Stromal cell of bone marrow (primary cell): ENCODE results near the gene SPON2.

Experiments
- DNase-seq: peaks from one replicate; pipeline ENCODE4 v3.0.0-alpha.2; 2012; ENCODE audit warnings: low read depth

SPON2 gene

DNA sequence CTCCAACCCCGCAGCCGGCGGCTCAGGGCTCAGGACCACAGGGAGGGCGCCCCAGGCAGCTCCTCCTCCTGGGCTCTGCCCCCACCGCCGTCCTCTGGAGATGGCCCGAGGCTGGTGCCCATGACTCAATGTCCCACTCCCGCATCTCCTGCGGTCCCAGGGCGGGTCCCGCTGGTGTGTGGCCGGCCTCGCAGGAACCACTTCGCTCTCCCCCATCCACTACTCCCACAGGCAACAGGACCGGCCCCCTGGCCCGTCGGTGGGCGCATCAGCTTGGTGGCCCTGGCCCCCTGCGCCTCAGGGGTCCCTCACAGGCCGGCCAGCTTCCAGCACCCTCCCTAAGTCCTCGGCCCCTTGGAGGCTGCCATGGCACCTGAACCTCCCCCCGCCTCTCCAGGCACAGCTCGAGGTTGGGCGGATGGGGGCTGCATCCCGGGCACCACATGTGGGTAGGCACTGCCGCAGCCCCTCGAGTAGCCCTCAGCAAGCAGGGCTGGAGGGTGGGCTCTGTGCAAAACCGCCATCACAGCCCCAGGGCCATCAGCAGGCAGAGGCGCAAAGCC is 22.8 kb upstream of the SPON2 start:
- no peak for DNase-seq

DNA sequence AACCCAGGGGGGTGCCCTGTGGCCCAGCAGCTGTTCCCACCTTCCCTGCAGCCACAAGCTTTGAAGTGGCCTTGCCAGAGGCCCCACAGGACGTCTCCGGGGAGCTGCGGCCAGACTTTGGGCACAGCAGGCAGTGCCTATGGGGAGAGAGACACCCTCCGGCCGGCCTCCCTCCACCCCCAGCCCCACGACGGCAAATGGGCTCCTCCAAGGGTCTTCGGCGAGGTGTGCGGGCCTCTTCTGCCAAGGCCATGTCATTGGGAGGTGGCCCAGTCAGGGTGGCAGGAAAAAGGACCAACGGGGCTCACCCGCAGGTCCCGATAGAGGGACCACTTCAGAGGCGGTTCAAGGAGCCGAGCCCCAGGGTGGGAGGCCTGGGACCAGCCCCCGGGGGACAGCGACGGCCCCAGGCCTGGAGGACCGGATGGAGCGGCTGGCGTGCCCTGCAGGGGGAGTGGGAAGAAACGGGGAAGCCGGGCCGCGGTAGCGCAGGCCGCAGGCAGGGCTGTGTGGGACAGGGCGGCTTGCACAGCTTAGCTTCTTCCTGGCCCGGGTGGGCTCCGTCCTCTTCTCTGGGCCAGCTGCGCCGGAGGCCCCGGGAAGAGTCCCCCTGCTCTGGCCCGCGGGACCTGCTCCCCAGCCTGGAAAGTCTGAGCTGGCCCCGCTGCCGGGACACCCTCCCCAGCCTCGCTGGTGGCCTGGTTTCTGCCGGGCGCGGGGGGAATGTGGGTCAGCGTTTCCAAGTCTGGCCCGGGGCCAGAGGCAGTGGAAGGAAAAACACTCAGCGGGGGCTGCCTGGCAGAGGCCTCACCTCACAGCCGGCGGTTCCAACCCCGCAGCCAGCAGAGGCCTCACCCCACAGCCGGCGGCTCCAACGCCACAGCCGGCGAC is 21.9 kb upstream of the SPON2 start:
- no peak for DNase-seq

DNA sequence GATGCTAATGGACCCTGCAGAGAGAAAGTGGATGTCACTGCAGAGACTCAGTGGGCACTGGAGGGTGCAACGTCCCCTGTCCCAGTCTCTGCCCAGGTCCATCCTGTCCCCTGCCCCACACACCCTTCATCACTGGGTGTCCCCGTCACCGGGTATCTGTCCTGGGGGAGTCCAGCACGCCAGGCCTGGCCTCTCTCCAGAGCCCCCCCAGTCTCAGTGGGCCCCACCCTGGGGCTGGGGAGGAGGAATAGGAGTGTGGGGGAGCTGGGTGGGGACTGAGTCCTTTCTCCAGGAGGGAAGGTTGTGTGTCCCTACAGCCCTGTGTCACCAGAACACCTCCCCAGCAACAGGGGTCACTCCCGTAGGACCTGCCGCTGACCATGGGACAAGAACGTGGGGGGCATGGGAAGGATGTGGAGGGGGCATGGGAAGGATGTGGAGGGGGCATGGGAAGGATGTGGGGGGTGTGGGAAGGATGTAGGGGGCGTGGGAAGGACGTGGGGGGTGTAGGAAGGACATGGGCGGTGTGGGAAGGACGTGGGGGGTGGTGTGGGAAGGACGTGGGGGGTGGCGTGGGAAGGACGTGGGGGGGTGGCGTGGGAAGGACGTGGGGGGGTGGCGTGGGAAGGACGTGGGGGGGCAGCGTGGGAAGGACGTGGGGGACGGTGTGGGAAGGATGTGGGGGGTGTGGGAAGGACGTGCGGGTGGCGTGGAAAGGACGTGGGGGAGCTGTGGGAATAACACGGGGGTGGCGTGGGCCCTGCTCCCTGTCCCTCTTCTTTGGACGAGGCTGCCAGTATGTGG is 21.0 kb upstream of the SPON2 start:
- DNase-seq, result no peak

DNA sequence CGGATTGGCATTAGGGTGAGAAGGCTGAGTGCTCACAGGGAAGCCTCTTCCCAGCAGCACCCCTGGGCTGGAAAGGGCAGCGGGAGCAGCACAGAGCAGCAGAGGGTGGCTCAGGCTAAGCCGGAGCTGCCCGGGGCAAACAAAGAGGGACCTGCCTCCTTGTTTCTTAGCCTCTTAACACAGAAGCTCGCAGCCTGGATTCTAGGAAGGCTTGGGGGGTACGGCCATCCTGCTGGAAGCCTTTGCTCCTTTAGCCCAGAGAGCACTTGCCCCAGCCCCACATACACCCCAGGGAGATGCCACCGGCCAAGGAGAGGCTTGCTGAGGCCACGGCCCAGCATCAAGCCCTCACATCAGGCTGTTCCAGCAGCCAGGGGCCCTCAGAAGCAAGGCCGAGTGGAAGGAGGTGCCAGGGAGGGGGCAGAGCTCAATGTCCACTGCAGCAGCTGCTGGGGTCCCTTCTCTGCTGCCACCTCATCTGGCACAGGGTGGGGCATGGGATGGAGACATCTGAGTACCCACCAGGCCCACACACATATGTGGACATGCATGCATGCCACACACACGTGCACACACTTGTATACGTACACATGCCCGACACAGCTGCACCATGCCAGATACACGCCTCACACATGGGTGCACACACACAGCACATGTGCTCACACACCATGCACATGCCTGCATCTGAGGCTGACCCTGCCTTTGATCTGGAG is 20.3 kb upstream of the SPON2 start:
- DNase-seq, result no peak

DNA sequence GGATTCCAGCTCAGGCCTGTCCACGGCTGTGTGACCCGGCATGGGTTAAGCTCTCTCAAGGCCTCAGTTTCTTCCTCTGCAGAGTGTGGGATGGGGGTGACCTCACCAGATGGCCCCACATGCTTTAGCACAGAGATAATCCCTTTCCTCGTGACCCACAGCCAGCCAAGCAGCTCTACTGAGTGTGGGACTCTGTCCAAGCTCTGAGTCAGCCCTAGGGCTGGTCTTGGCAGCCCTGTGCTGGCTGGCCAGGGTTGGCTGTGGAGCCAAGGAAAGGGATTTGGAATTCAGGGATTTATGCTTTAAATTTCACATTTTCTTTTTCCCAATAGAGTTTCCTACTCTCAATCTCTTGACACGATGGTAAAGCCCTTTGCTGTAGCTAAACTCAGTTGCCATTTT is 19.7 kb upstream of the SPON2 start:
- peak; percentile 97 for DNase-seq

DNA sequence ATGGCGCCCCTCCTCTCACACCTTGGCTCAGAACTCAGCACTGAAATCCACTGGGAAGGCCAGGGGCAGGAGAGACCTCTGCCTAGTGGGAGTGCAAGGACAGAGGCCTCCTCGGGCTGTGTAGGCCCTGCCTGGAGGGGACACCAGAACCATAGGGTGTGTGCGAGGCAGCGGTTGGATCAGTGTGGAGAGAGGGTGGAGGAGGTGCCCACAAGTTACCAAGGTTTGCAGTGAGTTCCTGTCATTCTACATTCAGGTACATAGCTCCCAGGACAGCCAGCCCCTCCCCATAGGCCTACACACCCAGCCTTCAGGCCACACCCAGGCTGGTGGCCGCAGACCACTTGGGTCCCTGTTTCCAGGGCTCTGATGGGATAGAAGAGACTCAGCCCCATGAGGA is 19.2 kb upstream of the SPON2 start:
- DNase-seq, result no peak

DNA sequence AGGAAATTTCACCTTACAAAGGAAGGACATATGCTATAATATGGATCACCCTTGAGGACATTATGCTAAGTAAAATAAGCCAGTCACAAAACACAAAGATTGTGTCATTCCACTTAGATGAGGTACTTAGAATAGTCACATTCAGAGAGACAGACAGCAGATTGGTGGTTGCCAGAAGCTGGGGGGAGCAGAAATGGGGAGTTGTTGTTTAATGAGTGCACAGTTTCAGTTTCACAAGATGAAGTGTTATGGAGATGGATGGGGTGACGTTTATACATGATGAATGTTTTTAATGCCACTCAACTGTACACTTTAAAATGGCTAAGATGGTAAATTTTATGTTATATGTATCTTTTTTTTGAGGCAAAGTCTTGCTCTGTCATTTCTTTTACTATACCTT is 14.8 kb upstream of the SPON2 start:
- DNase-seq, result no peak

DNA sequence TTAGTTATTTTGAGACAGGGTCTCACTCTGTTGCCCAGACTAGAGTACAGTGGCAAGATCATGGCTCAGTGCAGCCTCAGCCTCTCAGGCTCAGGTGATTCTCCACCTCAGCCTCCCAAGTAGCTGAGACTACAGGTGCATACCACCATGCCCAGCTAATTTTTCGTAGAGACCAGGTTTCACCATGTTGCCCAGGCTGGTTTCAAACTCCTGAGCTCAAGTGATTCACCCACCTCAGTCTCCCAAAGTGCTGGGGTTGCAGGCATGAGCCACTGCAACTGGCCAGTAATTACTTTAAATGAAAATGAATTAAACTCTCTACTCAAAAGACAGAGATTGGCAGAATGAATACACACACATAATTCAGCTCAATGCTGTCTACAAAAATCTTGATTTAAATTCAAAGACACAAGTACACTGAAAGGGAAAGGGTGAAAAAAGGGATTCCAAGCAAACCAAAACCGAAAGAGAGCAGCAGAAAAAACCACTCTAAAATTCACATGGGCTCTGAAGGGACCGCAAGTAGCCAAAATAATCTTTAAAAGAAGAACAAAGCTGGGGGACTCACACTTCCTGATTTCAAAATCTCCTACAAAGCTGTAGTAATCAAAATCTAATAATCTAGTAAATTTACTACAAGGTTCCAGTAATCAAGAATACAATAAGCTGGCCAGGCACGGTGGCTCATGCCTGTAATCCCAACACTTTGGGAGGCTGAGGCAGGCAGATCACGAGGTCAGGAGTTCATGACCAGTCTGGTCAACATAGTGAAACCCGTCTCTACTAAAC is 11.8 kb upstream of the SPON2 start:
- DNase-seq, result no peak

DNA sequence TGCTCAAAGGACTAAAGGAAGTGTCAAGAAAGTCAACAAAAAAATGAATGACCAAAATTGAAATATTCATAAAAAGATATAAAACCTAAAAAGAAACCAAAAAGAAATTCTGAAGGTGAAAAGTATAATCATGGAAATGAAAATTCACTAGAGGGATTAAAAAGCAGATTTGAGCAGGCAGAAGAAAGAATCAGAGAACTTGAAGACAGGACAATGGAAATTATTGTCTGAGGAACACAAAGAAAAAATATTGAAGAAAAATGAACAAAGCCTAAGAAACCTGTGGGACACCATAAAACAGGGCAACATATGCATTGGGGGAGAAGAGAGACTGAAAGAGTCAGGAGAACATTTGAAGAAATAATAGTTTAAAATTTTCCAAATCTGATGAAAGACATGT is 9.9 kb upstream of the SPON2 start:
- no peak for DNase-seq

DNA sequence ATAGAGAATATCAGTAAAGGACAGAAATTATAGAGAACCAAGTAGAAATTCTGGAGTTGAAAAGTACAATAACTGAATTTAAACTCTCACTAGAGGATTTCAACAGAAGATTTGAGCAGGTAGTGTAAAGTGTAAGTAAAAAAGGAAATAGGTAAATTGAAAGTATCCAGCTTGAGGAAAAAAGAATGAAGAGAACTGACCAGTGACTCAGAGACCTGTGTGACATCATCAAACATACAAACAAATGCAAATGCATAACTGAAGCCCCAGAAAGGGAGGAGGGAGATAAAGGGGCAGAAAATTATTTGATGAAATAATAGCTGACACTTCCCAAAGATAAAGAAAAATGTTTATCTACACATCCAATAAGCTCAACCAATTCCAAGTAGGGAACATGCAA is 8.3 kb upstream of the SPON2 start:
- DNase-seq, result no peak

DNA sequence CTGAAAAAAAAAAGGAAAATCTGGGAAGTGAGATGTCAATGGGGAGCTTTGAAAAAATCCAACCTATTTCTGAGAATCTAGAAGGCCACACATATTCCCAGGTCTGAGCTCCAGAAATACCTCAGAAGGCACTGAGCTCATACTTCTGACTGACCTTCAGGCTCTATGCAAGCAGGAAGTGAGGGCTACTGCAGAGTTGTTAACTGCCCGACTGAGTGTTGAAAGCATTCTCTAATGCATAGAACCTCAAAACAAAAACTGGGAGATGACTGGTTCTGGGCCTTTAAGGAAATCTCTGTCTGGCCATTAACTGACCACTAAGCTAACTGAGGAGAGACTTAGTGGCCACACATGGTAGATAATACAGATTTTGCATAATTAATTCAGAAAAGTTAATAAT is 7.6 kb upstream of the SPON2 start:
- DNase-seq, result no peak

DNA sequence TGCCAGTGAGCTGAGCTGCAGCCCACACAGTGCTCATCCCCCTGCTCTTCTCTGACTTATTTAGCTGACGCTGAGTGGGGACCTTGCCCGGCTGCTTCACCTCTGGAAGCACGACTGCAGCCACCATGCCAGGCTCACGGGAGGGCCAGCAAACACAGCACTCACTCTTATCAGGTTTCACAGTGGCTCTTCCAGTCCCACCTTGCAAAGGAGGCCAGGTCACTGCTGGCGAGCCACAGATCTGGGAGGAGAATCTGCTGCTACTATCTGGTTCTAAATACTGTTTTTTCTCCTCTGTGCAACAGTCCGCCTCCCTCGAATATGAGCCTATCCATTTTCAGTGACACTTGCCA is 6.7 kb upstream of the SPON2 start:
- DNase-seq, result no peak

DNA sequence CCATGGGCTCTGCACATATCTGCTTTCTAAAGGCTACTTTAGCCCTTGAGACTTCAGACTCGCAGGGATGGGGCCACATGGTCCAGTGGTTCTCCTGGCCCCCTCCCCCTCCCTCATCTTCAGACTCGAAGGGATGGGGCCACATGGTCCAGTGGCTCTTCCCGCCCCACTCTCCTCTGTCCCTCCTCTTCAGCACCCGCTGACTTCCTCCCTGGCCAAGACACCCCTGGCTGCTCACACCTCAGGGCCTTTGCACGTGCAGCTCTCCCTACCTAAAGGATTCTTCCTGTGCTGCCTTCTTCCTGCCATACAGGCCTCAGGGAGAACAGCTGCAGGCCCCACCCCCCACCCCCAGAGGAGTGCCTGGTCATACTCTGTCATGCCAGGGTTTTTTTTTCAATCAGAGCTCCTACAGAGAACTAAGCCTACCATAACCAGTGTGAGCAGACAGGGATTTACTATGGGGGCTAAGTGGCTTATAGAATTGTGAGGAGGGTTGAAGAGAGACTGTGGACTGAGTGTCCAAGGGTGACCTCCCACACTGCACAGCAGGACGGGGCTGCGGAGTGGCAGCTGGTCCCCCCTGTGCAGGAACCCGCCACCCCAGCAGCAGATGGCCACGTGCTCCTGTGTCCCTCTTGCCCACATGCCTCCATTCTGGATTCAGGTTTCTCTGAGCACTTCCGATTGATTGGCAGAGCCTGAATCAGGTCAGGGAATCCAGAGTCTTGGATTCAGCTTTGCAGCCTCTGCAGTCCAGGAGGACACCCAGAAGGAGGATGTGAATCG is 6.1 kb upstream of the SPON2 start:
- DNase-seq, result no peak

DNA sequence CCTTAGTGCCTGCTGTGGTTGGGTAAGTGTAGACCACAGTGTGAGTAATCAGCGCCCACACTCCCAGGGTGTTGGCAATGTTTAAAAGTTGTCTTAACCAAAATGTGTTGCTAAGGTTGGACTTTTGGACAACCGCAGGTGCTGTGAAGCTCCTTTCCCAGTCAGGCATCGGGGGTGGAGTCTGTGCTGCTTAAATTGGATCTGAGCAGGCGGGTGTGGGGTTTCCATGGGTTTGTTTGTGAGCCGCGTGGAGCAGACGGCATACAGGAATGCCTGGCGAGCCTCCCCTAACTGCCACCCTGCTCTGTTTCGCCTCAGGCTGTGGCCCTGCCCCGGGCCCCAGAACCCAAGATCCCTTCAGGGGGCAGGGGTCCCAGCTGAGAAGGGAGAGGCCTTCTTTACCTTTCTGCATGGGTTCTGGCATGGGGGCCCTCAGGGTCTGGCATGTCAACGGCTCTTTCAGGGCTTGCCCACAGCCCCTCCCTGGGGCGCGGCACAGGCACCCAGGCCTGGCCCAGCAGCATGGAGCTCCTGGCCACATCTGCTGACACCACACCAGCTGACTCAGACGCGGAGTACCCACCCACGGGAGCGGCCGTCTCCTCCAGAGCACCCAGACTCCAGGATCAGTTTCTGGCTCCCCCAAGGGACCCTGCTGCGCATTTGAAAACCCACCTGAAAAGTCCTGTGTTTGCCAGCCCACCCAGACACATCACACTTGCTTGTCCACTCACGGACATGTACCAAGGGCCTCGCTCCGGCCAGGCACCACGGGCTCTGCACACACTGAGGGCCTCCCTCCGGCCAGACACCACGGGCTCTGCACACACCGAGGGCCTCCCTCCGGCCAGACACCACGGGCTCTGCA is 5.1 kb upstream of the SPON2 start:
- no peak for DNase-seq

DNA sequence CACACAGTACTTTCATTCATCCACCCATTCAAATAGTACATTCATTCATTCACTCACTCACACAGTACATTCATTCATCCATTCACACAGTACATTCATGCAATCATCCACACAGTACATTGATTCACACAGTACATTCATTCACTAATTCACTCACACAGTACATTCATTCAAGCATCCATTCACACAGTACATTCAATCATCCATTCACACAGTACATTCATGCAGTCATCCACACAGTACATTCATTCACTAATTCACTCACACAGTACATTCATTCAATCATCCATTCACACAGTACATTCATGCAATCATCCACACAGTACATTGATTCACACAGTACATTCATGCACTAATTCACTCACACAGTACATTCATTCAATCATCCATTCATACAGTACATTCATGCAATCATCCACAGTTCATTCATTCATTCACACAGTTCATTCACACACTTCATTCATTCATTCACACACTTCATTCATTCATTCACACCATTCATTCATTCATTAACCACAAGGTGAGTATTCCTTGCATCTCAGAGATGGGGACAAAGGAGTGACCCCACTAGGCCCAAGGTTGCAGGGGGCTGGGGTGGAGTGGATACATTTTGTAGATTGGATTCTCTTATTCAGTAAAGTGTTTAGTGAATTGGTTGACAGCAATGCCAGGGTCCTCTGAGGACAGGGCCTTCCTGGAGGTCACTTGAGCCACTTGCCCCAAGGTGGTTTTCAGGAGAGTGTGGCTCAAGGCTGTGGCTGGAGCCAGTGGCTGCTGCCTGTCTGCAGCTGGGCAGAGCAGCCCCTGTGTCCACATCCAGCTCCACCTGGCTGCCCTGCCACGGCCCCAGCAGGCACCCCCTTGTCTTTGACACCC is 4.3 kb upstream of the SPON2 start:
- no peak for DNase-seq

DNA sequence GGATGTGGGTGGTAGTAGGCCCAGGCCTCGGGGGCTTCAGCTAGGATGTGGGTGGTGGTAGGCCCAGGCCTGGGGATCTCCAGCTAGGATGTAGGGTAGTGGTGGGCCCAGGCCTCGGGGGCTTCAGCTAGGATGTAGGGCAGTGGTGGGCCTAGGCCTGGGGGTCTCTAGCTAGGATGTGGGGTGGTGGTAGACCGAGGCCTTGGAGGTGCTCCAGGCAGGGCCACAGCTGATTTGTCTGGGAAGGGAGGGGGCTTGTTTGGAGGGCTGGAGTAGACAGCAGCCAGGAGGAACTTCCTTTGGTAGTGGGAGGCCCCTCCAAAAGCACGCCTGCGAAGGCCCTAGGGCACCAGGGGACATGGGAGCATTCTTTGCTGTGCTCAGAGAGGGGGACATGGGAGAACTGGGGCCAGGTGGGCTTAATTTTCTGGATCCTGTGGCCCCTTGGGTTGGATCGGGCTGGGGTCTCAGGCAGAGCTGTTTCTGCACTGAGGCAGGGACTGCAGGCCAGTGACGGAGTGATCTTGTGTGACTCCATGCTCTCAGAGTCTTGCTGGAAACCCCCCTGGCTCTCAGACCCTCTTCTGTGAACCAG is 3.3 kb upstream of the SPON2 start:
- DNase-seq, result no peak

DNA sequence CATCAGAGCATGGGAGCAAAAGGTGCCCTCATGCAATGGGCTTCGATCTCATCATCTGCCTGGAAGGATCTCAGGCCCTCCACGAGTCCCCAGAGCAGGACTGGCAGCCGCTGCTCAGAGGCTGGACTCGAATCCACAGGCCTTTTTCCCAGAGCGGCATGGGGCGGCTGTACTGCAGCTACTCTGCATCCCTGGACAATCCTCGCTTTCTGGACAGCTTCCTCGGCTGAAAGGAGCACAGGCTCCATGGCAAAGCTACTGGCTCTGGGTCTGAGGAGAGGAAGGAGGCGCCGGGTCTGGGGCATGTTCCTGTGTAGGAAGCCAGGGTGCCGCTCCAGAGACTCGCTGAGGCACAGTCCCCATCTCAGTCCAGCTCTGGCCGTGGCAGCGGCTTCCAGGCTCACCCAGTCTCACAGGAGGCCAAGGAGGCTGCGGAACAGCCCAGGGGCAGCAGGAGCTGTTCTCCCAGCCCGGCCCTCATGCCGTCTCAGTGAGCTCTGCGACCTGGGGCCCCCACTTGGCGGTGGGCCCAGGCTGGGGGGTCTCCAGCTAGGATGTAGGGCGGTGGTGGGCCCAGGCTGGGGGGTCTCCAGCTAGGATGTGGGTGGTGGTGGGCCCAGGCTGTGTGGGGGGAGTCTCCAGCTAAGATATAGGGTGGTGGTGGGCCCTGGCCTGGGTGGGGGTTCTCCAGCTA is 2.7 kb upstream of the SPON2 start:
- DNase-seq, result no peak
